Neural crest cell (in vitro differentiated cells): ENCODE data around the gene PDZD4. TPM values are rescaled to one million over a fixed set of nuclear protein-coding genes. Genes with fewer than 3 reads are reported as not detected.

Experiments used
- DNase-seq: peaks from one replicate; pipeline ENCODE4 v3.0.0; 2021; ENCODE audit warnings: low read depth, mixed read lengths, low spot score
- H3K27ac Mint-ChIP-seq: one replicate; pipeline ENCODE4 v1.8.0; 2021; ENCODE audit warnings: mild to moderate bottlenecking, mixed read lengths; ENCODE audit not compliant: unreplicated experiment
- H3K27me3 Mint-ChIP-seq: 2 replicates; pipeline ENCODE4 v1.8.0; 2021; ENCODE audit warnings: low read depth, mild to moderate bottlenecking, mixed read lengths
- H3K36me3 Mint-ChIP-seq: 2 replicates; pipeline ENCODE4 v1.8.0; 2021; ENCODE audit warnings: low read depth, mild to moderate bottlenecking, mixed read lengths
- H3K4me1 Mint-ChIP-seq: 2 replicates; pipeline ENCODE4 v1.8.0; 2021; ENCODE audit warnings: mixed read lengths
- H3K4me3 Mint-ChIP-seq: one replicate; pipeline ENCODE4 v1.8.0; 2021; ENCODE audit warnings: mild to moderate bottlenecking, mixed read lengths
- H3K9me3 Mint-ChIP-seq: 2 replicates; pipeline ENCODE4 v1.8.0; 2021; ENCODE audit warnings: mixed read lengths
- CTCF ChIP-seq: fragments of 200-600 bp; sonication (generic); conservative IDR thresholded peaks from 2 replicates; pipeline ENCODE4 v1.5.0; 2021; ENCODE audit warnings: antibody characterized with exemption, mild to moderate bottlenecking
- total RNA-seq: library from RNA; stranded (reverse); gene quantifications from 2 replicates; pipeline ENCODE4 v1.2.1, GENCODE V29; 2021

Gene PDZD4
- total RNA-seq, 1 donor from 2014 or later = 52.5 TPM

GRCh38 chrX:153762626-153763173 is 67.6 kb downstream of the PDZD4 start:
- H3K4me3 Mint-ChIP-seq = no peak overlapping the region
- no peak for DNase-seq
- H3K27me3 Mint-ChIP-seq = no peaks in the 10 kb centered on the region
- H3K4me1 Mint-ChIP-seq = peaks cover 12% of the 10 kb centered on the region
- H3K9me3 Mint-ChIP-seq = peaks cover 1% of the 10 kb centered on the region
- no peak for TF ChIP-seq CTCF
- peaks cover under 1% of the 10 kb centered on the region for H3K36me3 Mint-ChIP-seq
- no peak overlapping the region for H3K27ac Mint-ChIP-seq

- peaks cover 12% of the 10 kb centered on the region for H3K4me1 Mint-ChIP-seq
- H3K27me3 Mint-ChIP-seq = no peaks in the 10 kb centered on the region
- peaks cover 4% of the 10 kb centered on the region for H3K9me3 Mint-ChIP-seq
- no peak for DNase-seq
- no peak overlapping the region for H3K4me3 Mint-ChIP-seq
- peaks cover 3% of the 10 kb centered on the region for H3K36me3 Mint-ChIP-seq
- TF ChIP-seq CTCF = no peak
- no peak overlapping the region for H3K27ac Mint-ChIP-seq
Measured at GRCh38 chrX:153761863-153762262, 68.5 kb downstream of the PDZD4 start.

GRCh38 chrX:153755136-153755535 is 75.2 kb downstream of the PDZD4 start:
- Mint-ChIP-seq H3K27ac (no peak overlapping the region), H3K9me3 (peaks cover 10% of the 10 kb centered on the region), H3K4me3 (no peak overlapping the region), H3K27me3 (no peaks in the 10 kb centered on the region), H3K36me3 (peaks cover 8% of the 10 kb centered on the region), H3K4me1 (no peaks in the 10 kb centered on the region)
- TF ChIP-seq CTCF = no peak
- DNase-seq = no peak

Other genes with a start within 250 kb of the PDZD4 start
- 24.4 and 25.3 TPM in 2 replicates for gene CCNQ, start 231.4 kb downstream of the PDZD4 start, total RNA-seq
- 1.7 TPM in 2 replicates for gene DUSP9, start 183.3 kb downstream of the PDZD4 start, total RNA-seq
- gene PNCK, start 156.7 kb downstream of the PDZD4 start, total RNA-seq = 9.4 and 10.2 TPM in 2 replicates
- 123 and 125 TPM in 2 replicates for gene SLC6A8, start 142.6 kb downstream of the PDZD4 start, total RNA-seq
- gene BCAP31, start 106.2 kb downstream of the PDZD4 start, total RNA-seq = 117 and 118 TPM in 2 replicates
- 6.0 and 6.6 TPM in 2 replicates for gene ABCD1, start 105.7 kb downstream of the PDZD4 start, total RNA-seq
- gene PLXNB3, start 66.3 kb downstream of the PDZD4 start, total RNA-seq = 15.7 and 16.2 TPM in 2 replicates
- 0.14 and 0.30 TPM in 2 replicates for gene SRPK3, start 49.5 kb downstream of the PDZD4 start, total RNA-seq
- 50.2 and 52.6 TPM in 2 replicates for gene IDH3G, start 36.2 kb downstream of the PDZD4 start, total RNA-seq
- gene SSR4, start 35.9 kb downstream of the PDZD4 start, total RNA-seq = 183 and 187 TPM in 2 replicates
- gene L1CAM, start 55.6 kb upstream of the PDZD4 start, total RNA-seq = 133 and 137 TPM in 2 replicates
- gene AVPR2, start 74.1 kb upstream of the PDZD4 start, total RNA-seq = not detected in 2 replicates
- 10.2 and 10.7 TPM in 2 replicates for gene ARHGAP4, start 95.7 kb upstream of the PDZD4 start, total RNA-seq
- 116 and 124 TPM in 2 replicates for gene NAA10, start 104.5 kb upstream of the PDZD4 start, total RNA-seq
- 11.4 and 11.8 TPM in 2 replicates for gene RENBP, start 114.1 kb upstream of the PDZD4 start, total RNA-seq
- 168 and 173 TPM in 2 replicates for gene HCFC1, start 141.3 kb upstream of the PDZD4 start, total RNA-seq
- gene TMEM187, start 142.2 kb upstream of the PDZD4 start, total RNA-seq = 8.0 and 14.0 TPM in 2 replicates
- 119 and 127 TPM in 2 replicates for gene IRAK1, start 189.4 kb upstream of the PDZD4 start, total RNA-seq